ENCODE data around the gene NCAPG2.
A peak's percentile ranks its signal among the peaks of the same experiment; 100 is the strongest.
"Not testable (repeated sequence)": the region's sequence is repeated elsewhere in the genome, so short reads cannot be mapped to it uniquely, and the experiment has no call there.

The NCAPG2 gene

GRCh38 chr7:158706273-158706704 is 1.7 kb upstream of the NCAPG2 start:
- DNase-seq: no peak

- no peak for DNase-seq
These were observed 738 bp upstream of the NCAPG2 start for GRCh38 chr7:158705234-158705850.

GRCh38 chr7:158703679-158704523 is 703 bp downstream of the NCAPG2 start:
- not testable (repeated sequence) for DNase-seq

GRCh38 chr7:158702944-158703343 is 1.7 kb downstream of the NCAPG2 start:
- no peak for DNase-seq

- DNase-seq: no peak
These were observed 2.4 kb downstream of the NCAPG2 start for GRCh38 chr7:158702196-158702595.

GRCh38 chr7:158700008-158700407 is 4.6 kb downstream of the NCAPG2 start:
- no peak for DNase-seq

GRCh38 chr7:158699341-158699740 is 5.3 kb downstream of the NCAPG2 start:
- no peak for DNase-seq

GRCh38 chr7:158698657-158699195 is 5.9 kb downstream of the NCAPG2 start:
- DNase-seq: no peak

GRCh38 chr7:158697597-158697996 is 7.0 kb downstream of the NCAPG2 start:
- DNase-seq: not testable (repeated sequence)

- DNase-seq: peak; percentile 16
These were observed 8.7 kb downstream of the NCAPG2 start for GRCh38 chr7:158695726-158696452.

GRCh38 chr7:158695056-158695455 is 9.5 kb downstream of the NCAPG2 start:
- DNase-seq: no peak

GRCh38 chr7:158694650-158695049 is 10.0 kb downstream of the NCAPG2 start:
- DNase-seq: no peak

- DNase-seq: no peak
These were observed 15.1 kb downstream of the NCAPG2 start for GRCh38 chr7:158689488-158689887.

- no peak for DNase-seq
These were observed 17.2 kb downstream of the NCAPG2 start for GRCh38 chr7:158687406-158687805.

GRCh38 chr7:158685693-158686092 is 18.9 kb downstream of the NCAPG2 start:
- no peak for DNase-seq

- no peak for DNase-seq
These were observed 20.3 kb downstream of the NCAPG2 start for GRCh38 chr7:158684329-158684728.

GRCh38 chr7:158683541-158683940 is 21.1 kb downstream of the NCAPG2 start:
- DNase-seq: no peak

- no peak for DNase-seq
These were observed 22.1 kb downstream of the NCAPG2 start for GRCh38 chr7:158682456-158682855.

GRCh38 chr7:158680754-158681153 is 23.9 kb downstream of the NCAPG2 start:
- no peak for DNase-seq

GRCh38 chr7:158676906-158677305 is 27.7 kb downstream of the NCAPG2 start:
- DNase-seq: no peak

- DNase-seq: no peak
These were observed 28.3 kb downstream of the NCAPG2 start for GRCh38 chr7:158676171-158676840.

GRCh38 chr7:158672975-158673374 is 31.6 kb downstream of the NCAPG2 start:
- no peak for DNase-seq

- not testable (repeated sequence) for DNase-seq
These were observed 36.5 kb downstream of the NCAPG2 start for GRCh38 chr7:158668086-158668485.
